SK-N-SH (cell line): ENCODE data around the gene CHDH. TPM values are rescaled to one million over a fixed set of nuclear protein-coding genes. Genes with fewer than 3 reads are reported as not detected.

ENCODE experiments used
- CTCF ChIA-PET: fragments of 300-600, 350-600 bp; formaldehyde crosslinking; extraction: SDS; loops from one replicate; lab custom pipeline; 2021; lab: Yijun Ruan, JAX
- POLR2A ChIA-PET: fragments of 350-600 bp; sonication (Branson Sonifier 250); formaldehyde crosslinking; extraction: SDS; loops from one replicate; lab custom pipeline; 2020; ENCODE audit warnings: antibody characterized with exemption, inconsistent platforms; lab: Yijun Ruan, JAX
- DNase-seq: peaks from one replicate; pipeline ENCODE4 v3.0.0; 2012
- H2AFZ ChIP-seq: fragments of 200-600 bp; sonication (generic); 2 replicates; pipeline ENCODE4 v1.8.1; 2016; ENCODE audit warnings: antibody characterized with exemption, mild to moderate bottlenecking, low read depth
- H3F3A ChIP-seq: fragments of 200-600 bp; sonication (generic); replicated peaks from 2 replicates; pipeline ENCODE3; 2016; ENCODE audit warnings: antibody characterized with exemption, mild to moderate bottlenecking; ENCODE audit not compliant: insufficient read depth
- H3K27ac ChIP-seq, 2 experiments: fragments of 200-500 bp in 1 of 2; fragments of 200-600 bp in 1 of 2; sonication (Bioruptor generic) in 1 of 2; sonication (generic), shearing (Covaris generic) in 1 of 2; 2 replicates each; pipeline versions ENCODE4 v1.5.1 to v1.6.1; 2014 to 2016; ENCODE audit warnings: low read depth in 2 of 2, inconsistent platforms in 1 of 2, low read length in 1 of 2, mild to moderate bottlenecking in 1 of 2, mixed read lengths in 1 of 2
- H3K27me3 ChIP-seq: fragments of 200-600 bp; sonication (generic), shearing (Covaris generic); 2 replicates; pipeline ENCODE4 v1.6.1; 2016; ENCODE audit warnings: mixed run types; ENCODE audit not compliant: insufficient read depth
- H3K36me3 ChIP-seq, 2 experiments: fragments of 200-500 bp in 1 of 2; fragments of 200-600 bp in 1 of 2; sonication (Bioruptor generic) in 1 of 2; sonication (generic) in 1 of 2; replicated peaks in 1 of 2; 2 replicates each; pipeline versions ENCODE3 to v1.5.1; 2014 to 2016; ENCODE audit warnings: low read length in 1 of 2, mild to moderate bottlenecking in 1 of 2; ENCODE audit not compliant: insufficient read depth in 2 of 2, control insufficient read depth in 1 of 2
- H3K4me1 ChIP-seq, 2 experiments: fragments of 200-500 bp in 1 of 2; fragments of 200-600 bp in 1 of 2; sonication (Bioruptor generic) in 1 of 2; sonication (generic), shearing (Covaris generic) in 1 of 2; 2 replicates each; pipeline versions ENCODE4 v1.5.1 to v1.6.1; 2014 to 2016; ENCODE audit warnings: low read depth in 1 of 2, low read length in 1 of 2, mixed run types in 1 of 2; ENCODE audit not compliant: insufficient read depth in 2 of 2, control insufficient read depth in 1 of 2
- H3K4me2 ChIP-seq: fragments of 200-600 bp; sonication (generic), shearing (Covaris generic); 2 replicates; pipeline ENCODE4 v1.6.1; 2017; ENCODE audit warnings: mixed run types
- H3K4me3 ChIP-seq, 2 experiments: fragments of 200-500 bp in 1 of 2; fragments of 200-600 bp in 1 of 2; sonication (Bioruptor generic) in 1 of 2; sonication (generic), shearing (Covaris generic) in 1 of 2; 2 replicates each; pipeline versions ENCODE4 v1.5.1 to v1.8.1; 2014 to 2016; ENCODE audit warnings: low read depth in 2 of 2, inconsistent platforms in 1 of 2, low read length in 1 of 2, mild to moderate bottlenecking in 1 of 2, mixed read lengths in 1 of 2, moderate library complexity in 1 of 2
- H3K79me2 ChIP-seq: fragments of 200-600 bp; sonication (generic); 2 replicates; pipeline ENCODE4 v1.8.1; 2017; ENCODE audit warnings: mild to moderate bottlenecking; ENCODE audit not compliant: insufficient read depth
- H3K9ac ChIP-seq: fragments of 200-600 bp; sonication (generic); 2 replicates; pipeline ENCODE4 v1.6.1; 2017; ENCODE audit warnings: mixed run types
- H3K9me2 ChIP-seq: fragments of 200-600 bp; sonication (generic); 2 replicates; pipeline ENCODE4 v1.6.1; 2017; ENCODE audit warnings: mixed run types
- H3K9me3 ChIP-seq: fragments of 200-600 bp; sonication (generic); 2 replicates; pipeline ENCODE4 v1.6.1; 2017; ENCODE audit warnings: mixed run types, mild to moderate bottlenecking, moderate library complexity
- H4K20me1 ChIP-seq: fragments of 200-600 bp; sonication (generic); 2 replicates; pipeline ENCODE4 v1.6.1; 2017; ENCODE audit warnings: mild to moderate bottlenecking, mixed run types; ENCODE audit not compliant: insufficient read depth
- EP300 ChIP-seq, 2 experiments: IDR thresholded peaks; 2 replicates each; pipeline versions ENCODE4 v1.4.0 to v1.6.1; 2012; ENCODE audit warnings: borderline replicate concordance in 1 of 2, low read depth in 1 of 2, low read length in 1 of 2
- FOXJ3 ChIP-seq: sonication (generic); formaldehyde crosslinking; IDR thresholded peaks from 2 replicates; pipeline ENCODE4 v1.5.1; 2020; ENCODE audit warnings: mild to moderate bottlenecking, missing genetic modification reagents
- GATA2 ChIP-seq: sonication (generic); formaldehyde crosslinking; IDR thresholded peaks from 2 replicates; pipeline ENCODE4 v1.5.0; 2020; ENCODE audit warnings: mild to moderate bottlenecking, missing genetic modification reagents
- JUND ChIP-seq: IDR thresholded peaks from 2 replicates; pipeline ENCODE4 v1.4.0; 2012
- MEF2A ChIP-seq: IDR thresholded peaks from 2 replicates; pipeline ENCODE4 v1.4.0; 2012; ENCODE audit warnings: low read depth, borderline replicate concordance
- NRF1 ChIP-seq: IDR thresholded peaks from 2 replicates; pipeline ENCODE4 v1.6.1; 2012; ENCODE audit warnings: low read depth, mild to moderate bottlenecking, low read length
- RXRA ChIP-seq: IDR thresholded peaks from 2 replicates; pipeline ENCODE4 v1.4.0; 2012; ENCODE audit warnings: low read depth, mild to moderate bottlenecking, borderline replicate concordance
- SIN3A ChIP-seq: IDR thresholded peaks from 2 replicates; pipeline ENCODE4 v1.6.1; 2012; ENCODE audit warnings: low read depth, mild to moderate bottlenecking, low read length, moderate library complexity, borderline replicate concordance
- SMC3 ChIP-seq: IDR thresholded peaks from 2 replicates; pipeline ENCODE4 v1.6.1; 2012; ENCODE audit warnings: low read depth, low read length, improper control_type of control experiment
- TAF1 ChIP-seq: IDR thresholded peaks from 2 replicates; pipeline ENCODE4 v1.6.1; 2012; ENCODE audit warnings: low read depth, mild to moderate bottlenecking, low read length, moderate library complexity, borderline replicate concordance
- WGBS: methylation state at CpG from one replicate; pipeline ENCODE4 v1.1.6; 2017; ENCODE audit warnings: low lambda C conversion rate; 5-methylcytosine and 5-hydroxymethylcytosine counted together
- polyA plus RNA-seq, 3 experiments: library from polyadenylated mRNA; depleted of rRNA; stranded (reverse); fragments of >200 nt; gene quantifications; 2 replicates each; pipeline ENCODE4 v1.2.3, GENCODE V29; 2012
- TF ChIP-seq, protein P1 (sequence below): IDR thresholded peaks from 2 replicates; pipeline ENCODE4 v1.4.0; 2012; ENCODE audit warnings: low read depth, borderline replicate concordance
- TF ChIP-seq, protein P2 (sequence below): IDR thresholded peaks from 2 replicates; pipeline ENCODE4; 2012
- TF ChIP-seq, protein P3 (sequence below): IDR thresholded peaks from 2 replicates; pipeline ENCODE4 v1.6.1; 2012; ENCODE audit warnings: mild to moderate bottlenecking, low read depth, low read length, moderate library complexity
- TF ChIP-seq, protein P4 (sequence below): fragments of 150-350 bp; IDR thresholded peaks from 2 replicates; pipeline ENCODE4 v1.6.1; 2016; ENCODE audit warnings: mild to moderate bottlenecking, low read depth, low read length

CHDH gene
- polyA plus RNA-seq, 1 of the 3 experiments (the other 2 are of a cell fraction): 0.33 TPM

DNA sequence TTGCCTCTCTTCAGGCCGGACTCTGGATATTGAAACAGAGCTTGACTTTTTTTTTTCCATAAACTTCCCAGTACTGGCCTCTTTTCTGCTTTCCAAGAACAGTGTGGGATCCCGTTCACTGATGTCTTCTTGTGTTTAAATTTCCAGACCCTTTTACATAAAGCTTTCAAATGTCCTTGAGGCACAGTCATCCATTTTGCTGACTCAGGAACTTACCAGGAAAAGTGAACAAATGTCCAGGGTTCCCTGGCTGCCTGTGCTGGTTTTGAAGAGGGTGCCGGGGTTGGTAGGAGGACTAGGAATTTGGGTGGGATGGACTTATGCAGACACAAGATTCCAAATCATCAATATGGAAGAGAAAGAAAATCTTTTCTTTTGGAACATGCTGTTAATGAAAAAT, 68.1 kb downstream of the CHDH start:
- TF ChIP-seq RXRA (no peak), TAF1 (no peak)
- TF ChIP-seq, protein P1, sequence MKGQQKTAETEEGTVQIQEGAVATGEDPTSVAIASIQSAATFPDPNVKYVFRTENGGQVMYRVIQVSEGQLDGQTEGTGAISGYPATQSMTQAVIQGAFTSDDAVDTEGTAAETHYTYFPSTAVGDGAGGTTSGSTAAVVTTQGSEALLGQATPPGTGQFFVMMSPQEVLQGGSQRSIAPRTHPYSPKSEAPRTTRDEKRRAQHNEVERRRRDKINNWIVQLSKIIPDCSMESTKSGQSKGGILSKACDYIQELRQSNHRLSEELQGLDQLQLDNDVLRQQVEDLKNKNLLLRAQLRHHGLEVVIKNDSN: no peak
- CTCF ChIA-PET: no interaction called here

DNA sequence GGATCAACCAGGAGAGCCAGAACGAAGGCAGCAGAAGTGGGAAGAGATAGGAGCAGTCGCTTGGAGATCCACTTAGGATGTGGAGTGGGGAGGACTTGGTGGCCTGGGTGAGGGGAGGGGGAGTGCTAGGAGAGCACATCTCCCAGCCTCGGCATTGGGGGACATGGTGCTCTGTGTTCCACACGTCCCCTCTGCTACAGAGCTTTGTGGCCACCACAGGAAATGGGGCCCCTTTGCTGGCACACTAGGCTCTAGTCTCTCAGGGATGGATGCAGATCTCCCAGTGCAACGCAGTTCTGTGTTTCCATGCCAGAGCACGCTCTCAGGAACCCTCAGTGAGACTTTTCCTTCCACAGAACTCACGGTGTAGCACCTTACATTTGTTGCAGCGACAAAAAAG, 68.8 kb downstream of the CHDH start:
- H4K20me1 ChIP-seq: no peaks in the 10 kb centered on the region
- no peaks in the 10 kb centered on the region for H3K79me2 ChIP-seq
- ChIA-PET POLR2A (no interaction called here), CTCF (no interaction called here)
- no peaks in the 10 kb centered on the region for H3K36me3 ChIP-seq
- no peaks in the 10 kb centered on the region for H3K9me3 ChIP-seq
- WGBS: 45% methylated on average over 5 of the region's 8 CpGs
- no peaks in the 10 kb centered on the region for H3K9me2 ChIP-seq
- TF ChIP-seq GATA2 (CRISPR knock-in tag) (no peak), NRF1 (no peak), MEF2A (no peak), SMC3 (no peak)
- H3K4me2 ChIP-seq: no peak overlapping the region
- no peak overlapping the region for H3K4me3 ChIP-seq
- no peak overlapping the region for H3K27ac ChIP-seq
- no peaks in the 10 kb centered on the region for H3F3A ChIP-seq
- DNase-seq: no peak
- H3K4me1 ChIP-seq: peaks cover 0 to 25% of the 10 kb centered on the region in 2 experiments; a peak in 1 of 4 replicates
- no peak overlapping the region for H3K9ac ChIP-seq
- H3K27me3 ChIP-seq: no peaks in the 10 kb centered on the region
- H2AFZ ChIP-seq: no peak overlapping the region

More for the DNA sequence above, 68.1 kb downstream of the CHDH start:
- peaks cover 0 to 18% of the 10 kb centered on the region in 2 experiments; a peak in 1 of 4 replicates for H3K4me1 ChIP-seq
- H3K9me3 ChIP-seq: no peaks in the 10 kb centered on the region
- no peak for DNase-seq
- H3K4me2 ChIP-seq: no peak overlapping the region
- no peaks in the 10 kb centered on the region for H3K36me3 ChIP-seq
- 56% methylated on average over 3 of the region's 3 CpGs for WGBS
- H3K79me2 ChIP-seq: no peaks in the 10 kb centered on the region
- H3K27ac ChIP-seq: no peak overlapping the region
- no peak overlapping the region for H3K9ac ChIP-seq
- no peaks in the 10 kb centered on the region for H4K20me1 ChIP-seq
- H3K4me3 ChIP-seq: no peak overlapping the region
- POLR2A ChIA-PET: no interaction called here
- H2AFZ ChIP-seq: no peak overlapping the region
- H3K9me2 ChIP-seq: no peaks in the 10 kb centered on the region
- no peaks in the 10 kb centered on the region for H3K27me3 ChIP-seq
- H3F3A ChIP-seq: no peaks in the 10 kb centered on the region

DNA sequence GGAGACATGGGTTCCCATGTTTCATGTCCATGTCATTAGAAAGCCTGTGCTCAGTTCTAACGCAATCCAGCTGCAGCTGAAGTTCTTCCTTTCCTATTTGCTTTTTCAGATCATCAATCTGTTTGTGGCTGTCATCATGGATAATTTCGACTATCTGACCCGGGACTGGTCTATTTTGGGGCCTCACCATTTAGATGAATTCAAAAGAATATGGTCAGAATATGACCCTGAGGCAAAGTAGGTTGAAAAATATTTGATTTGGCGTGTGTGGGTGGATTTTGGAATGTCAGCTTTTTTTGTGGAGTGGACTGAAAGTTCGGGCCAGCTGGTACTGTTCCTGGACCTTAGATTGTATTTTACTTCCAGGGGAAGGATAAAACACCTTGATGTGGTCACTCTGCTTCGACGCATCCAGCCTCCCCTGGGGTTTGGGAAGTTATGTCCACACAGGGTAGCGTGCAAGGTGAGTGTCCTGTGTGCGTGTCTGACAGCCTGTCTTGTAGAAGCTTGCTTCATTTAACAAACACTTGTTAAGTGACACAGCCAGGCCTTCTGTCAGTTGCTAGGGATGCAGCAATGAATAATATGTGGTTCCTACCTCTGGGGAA, 69.6 kb downstream of the CHDH start:
- TF ChIP-seq, protein P2, sequence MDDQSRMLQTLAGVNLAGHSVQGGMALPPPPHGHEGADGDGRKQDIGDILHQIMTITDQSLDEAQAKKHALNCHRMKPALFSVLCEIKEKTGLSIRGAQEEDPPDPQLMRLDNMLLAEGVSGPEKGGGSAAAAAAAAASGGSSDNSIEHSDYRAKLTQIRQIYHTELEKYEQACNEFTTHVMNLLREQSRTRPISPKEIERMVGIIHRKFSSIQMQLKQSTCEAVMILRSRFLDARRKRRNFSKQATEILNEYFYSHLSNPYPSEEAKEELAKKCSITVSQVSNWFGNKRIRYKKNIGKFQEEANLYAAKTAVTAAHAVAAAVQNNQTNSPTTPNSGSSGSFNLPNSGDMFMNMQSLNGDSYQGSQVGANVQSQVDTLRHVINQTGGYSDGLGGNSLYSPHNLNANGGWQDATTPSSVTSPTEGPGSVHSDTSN: no peak
- TF ChIP-seq, protein P3, sequence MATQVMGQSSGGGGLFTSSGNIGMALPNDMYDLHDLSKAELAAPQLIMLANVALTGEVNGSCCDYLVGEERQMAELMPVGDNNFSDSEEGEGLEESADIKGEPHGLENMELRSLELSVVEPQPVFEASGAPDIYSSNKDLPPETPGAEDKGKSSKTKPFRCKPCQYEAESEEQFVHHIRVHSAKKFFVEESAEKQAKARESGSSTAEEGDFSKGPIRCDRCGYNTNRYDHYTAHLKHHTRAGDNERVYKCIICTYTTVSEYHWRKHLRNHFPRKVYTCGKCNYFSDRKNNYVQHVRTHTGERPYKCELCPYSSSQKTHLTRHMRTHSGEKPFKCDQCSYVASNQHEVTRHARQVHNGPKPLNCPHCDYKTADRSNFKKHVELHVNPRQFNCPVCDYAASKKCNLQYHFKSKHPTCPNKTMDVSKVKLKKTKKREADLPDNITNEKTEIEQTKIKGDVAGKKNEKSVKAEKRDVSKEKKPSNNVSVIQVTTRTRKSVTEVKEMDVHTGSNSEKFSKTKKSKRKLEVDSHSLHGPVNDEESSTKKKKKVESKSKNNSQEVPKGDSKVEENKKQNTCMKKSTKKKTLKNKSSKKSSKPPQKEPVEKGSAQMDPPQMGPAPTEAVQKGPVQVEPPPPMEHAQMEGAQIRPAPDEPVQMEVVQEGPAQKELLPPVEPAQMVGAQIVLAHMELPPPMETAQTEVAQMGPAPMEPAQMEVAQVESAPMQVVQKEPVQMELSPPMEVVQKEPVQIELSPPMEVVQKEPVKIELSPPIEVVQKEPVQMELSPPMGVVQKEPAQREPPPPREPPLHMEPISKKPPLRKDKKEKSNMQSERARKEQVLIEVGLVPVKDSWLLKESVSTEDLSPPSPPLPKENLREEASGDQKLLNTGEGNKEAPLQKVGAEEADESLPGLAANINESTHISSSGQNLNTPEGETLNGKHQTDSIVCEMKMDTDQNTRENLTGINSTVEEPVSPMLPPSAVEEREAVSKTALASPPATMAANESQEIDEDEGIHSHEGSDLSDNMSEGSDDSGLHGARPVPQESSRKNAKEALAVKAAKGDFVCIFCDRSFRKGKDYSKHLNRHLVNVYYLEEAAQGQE: no peak
- TF ChIP-seq FOXJ3 (CRISPR knock-in tag): no peak
- TF ChIP-seq EP300 (IDR thresholded peaks at IDR 0.05; ENCODE audit: borderline replicate concordance in 1 of 2, low read depth in 1 of 2, low read length in 1 of 2): no peak
- TF ChIP-seq, protein P4, sequence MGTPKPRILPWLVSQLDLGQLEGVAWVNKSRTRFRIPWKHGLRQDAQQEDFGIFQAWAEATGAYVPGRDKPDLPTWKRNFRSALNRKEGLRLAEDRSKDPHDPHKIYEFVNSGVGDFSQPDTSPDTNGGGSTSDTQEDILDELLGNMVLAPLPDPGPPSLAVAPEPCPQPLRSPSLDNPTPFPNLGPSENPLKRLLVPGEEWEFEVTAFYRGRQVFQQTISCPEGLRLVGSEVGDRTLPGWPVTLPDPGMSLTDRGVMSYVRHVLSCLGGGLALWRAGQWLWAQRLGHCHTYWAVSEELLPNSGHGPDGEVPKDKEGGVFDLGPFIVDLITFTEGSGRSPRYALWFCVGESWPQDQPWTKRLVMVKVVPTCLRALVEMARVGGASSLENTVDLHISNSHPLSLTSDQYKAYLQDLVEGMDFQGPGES: no peak
- TF ChIP-seq SIN3A: no peak
- TF ChIP-seq JUND: no peak
- no peaks in the 10 kb centered on the region for H3K9me2 ChIP-seq
- ChIA-PET CTCF (no interaction called here), POLR2A (no interaction called here)
- no peaks in the 10 kb centered on the region for H3K27me3 ChIP-seq
- H3K9ac ChIP-seq: no peak overlapping the region
- H3K4me3 ChIP-seq: no peak overlapping the region
- H3K9me3 ChIP-seq: no peaks in the 10 kb centered on the region
- H3K4me2 ChIP-seq: no peak overlapping the region
- no peaks in the 10 kb centered on the region for H4K20me1 ChIP-seq
- no peak overlapping the region for H3K27ac ChIP-seq
- H3K4me1 ChIP-seq: peaks cover 0 to 26% of the 10 kb centered on the region in 2 experiments; a peak in 1 of 4 replicates
- no peaks in the 10 kb centered on the region for H3K36me3 ChIP-seq
- 47% methylated on average over 9 of the region's 9 CpGs for WGBS
- no peak for DNase-seq
- no peak overlapping the region for H2AFZ ChIP-seq
- H3F3A ChIP-seq: no peaks in the 10 kb centered on the region
- no peaks in the 10 kb centered on the region for H3K79me2 ChIP-seq
